ENCODE data around the gene OAS2. TPM values are rescaled to one million over a fixed set of nuclear protein-coding genes. Genes with fewer than 3 reads are reported as not detected.

Gene OAS2
- polyA plus RNA-seq, 2 of the 4 experiments (the other 2 are of a cell fraction): 0.05 to 0.19 TPM

DNA sequence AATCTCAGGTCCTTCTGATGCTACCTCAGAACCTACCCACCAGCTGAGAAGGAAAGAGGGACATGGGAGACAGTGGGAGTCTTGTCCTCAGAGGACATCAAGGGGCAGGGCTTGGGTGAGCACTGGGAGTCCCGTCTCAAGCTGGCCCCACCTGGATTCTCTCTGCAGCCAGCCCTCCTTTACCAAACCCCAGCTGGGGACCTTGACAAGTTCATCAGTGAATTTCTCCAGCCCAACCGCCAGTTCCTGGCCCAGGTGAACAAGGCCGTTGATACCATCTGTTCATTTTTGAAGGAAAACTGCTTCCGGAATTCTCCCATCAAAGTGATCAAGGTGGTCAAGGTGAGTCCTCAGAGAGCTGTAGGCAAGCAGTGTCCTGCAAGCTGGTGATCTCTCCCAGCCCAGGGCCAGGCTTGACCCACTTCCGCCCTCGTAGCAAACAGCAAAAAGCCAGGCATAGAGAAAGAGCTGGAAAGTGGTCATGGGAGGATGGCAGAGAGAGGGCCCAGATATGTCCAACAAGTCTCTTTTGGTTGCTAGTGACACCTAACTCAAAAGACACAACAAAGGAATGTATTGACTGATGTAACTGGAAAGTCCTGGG lies 14.2 kb upstream of the OAS2 start:
- WGBS (ENCODE audit: missing lambda C conversion rate): 98% methylated on average over 6 of the region's 6 CpGs
- ChIA-PET CTCF (interaction anchor here (0.6 to 1.7 kb wide), 5 partner anchors 8 to 65 kb away, joined by 3 to 4 read pairs (median 3); no protein-coding TSS in a partner anchor), POLR2A (no interaction called here)
- H3K4me1 ChIP-seq: no peaks in the 10 kb centered on the region
- H3K9me3 ChIP-seq: no peaks in the 10 kb centered on the region
- no peak overlapping the region for H3K4me3 ChIP-seq
- no peak for DNase-seq (ENCODE audit: low read depth in 1 of 2, low spot score in 1 of 2)
- no peak for ATAC-seq
- no peak overlapping the region for H3K27ac ChIP-seq
- TF ChIP-seq CBX2 (IDR thresholded peaks at IDR 0.05; ENCODE audit: borderline replicate concordance, low read depth) (no peak), NR3C1 (IDR thresholded peaks at IDR 0.05) (no peak), ZC3H11A (IDR thresholded peaks at IDR 0.05) (no peak), RCOR1 (IDR thresholded peaks at IDR 0.05; ENCODE audit: low read depth, low read length) (no peak), NPAS2 (CRISPR knock-in tag; IDR thresholded peaks at IDR 0.05; ENCODE audit: borderline replicate concordance) (no peak)
- no peak for FAIRE-seq
- no peak overlapping the region for H3K4me2 ChIP-seq

DNA sequence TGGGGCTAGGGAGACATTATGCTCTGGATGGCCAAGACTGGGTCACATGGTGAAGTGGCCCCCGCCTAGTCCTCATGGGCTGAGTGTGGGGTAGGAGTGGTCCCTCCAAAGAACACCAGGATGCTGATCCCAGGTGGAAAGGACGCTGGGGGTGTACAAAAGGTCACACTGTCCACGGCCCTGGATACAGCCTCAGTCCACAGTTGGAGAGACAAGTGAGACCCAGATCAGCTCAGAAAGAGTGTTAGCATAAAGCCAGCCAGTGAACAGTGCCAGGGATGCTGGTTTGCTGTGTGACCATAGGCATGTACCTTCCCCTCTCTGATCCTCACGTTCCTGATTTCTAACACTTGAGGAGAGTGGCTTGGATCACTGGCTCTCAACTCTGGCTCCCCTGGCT lies 13.4 kb upstream of the OAS2 start:
- FAIRE-seq: no peak
- H3K4me3 ChIP-seq: no peak overlapping the region
- TF ChIP-seq RNF2 (IDR thresholded peaks at IDR 0.05; ENCODE audit: borderline replicate concordance, low read depth): no peak
- TF ChIP-seq CBX8 (IDR thresholded peaks at IDR 0.05): no peak
- no peak for TF ChIP-seq RARB (CRISPR knock-in tag; IDR thresholded peaks at IDR 0.05)
- no peak for TF ChIP-seq TP53 (CRISPR knock-in tag; IDR thresholded peaks at IDR 0.05)
- no peak for TF ChIP-seq JUN (IDR thresholded peaks at IDR 0.05)
- TF ChIP-seq FOSL2 (IDR thresholded peaks at IDR 0.05): no peak
- TF ChIP-seq FOSL2 (CRISPR knock-in tag; IDR thresholded peaks at IDR 0.05): no peak
- no peak for TF ChIP-seq ZSCAN20 (CRISPR knock-in tag; IDR thresholded peaks at IDR 0.05)
- no peaks in the 10 kb centered on the region for H3K4me1 ChIP-seq
- no peaks in the 10 kb centered on the region for H3K9me3 ChIP-seq
- ChIA-PET POLR2A (no interaction called here), CTCF (interaction anchor here (1.5 to 2.7 kb wide), 3 partner anchors 9 to 28 kb away, joined by 3 to 9 read pairs (median 3); no protein-coding TSS in a partner anchor)
- 90% methylated on average over 4 of the region's 4 CpGs for WGBS (ENCODE audit: missing lambda C conversion rate)
- no peak for ATAC-seq
- DNase-seq (ENCODE audit: low read depth in 1 of 2, low spot score in 1 of 2): no peak
- H3K4me2 ChIP-seq: no peak overlapping the region
- H3K27ac ChIP-seq: no peak overlapping the region

- ATAC-seq: no peak
- CTCF ChIA-PET: interaction anchor here (0.9 to 2.7 kb wide), 4 partner anchors 10 to 28 kb away, joined by 3 to 9 read pairs (median 3); partner anchors contain the start of gene OAS2
- no peak for TF ChIP-seq FOSL2 (IDR thresholded peaks at IDR 0.05)
- no peak for TF ChIP-seq FOSL2 (CRISPR knock-in tag; IDR thresholded peaks at IDR 0.05)
- no peak for TF ChIP-seq BHLHE40 (IDR thresholded peaks at IDR 0.05; ENCODE audit: low read depth, low read length)
- TF ChIP-seq MYC (IDR thresholded peaks at IDR 0.05; ENCODE audit: borderline replicate concordance, low read length): no peak
- no peak for TF ChIP-seq ATOH8 (CRISPR knock-in tag; IDR thresholded peaks at IDR 0.05; ENCODE audit: low read depth)
- no peak for TF ChIP-seq RFX5 (IDR thresholded peaks at IDR 0.05)
- no peak for TF ChIP-seq HOXB13 (CRISPR knock-in tag; IDR thresholded peaks at IDR 0.05; ENCODE audit: low read depth)
- no peak for TF ChIP-seq CEBPB (IDR thresholded peaks at IDR 0.05)
Observed at GRCh38 chr12:112965643-112966042, 12.7 kb upstream of the OAS2 start.

GRCh38 chr12:112967306-112967705 lies 11.0 kb upstream of the OAS2 start:
- Histone ChIP-seq H3K9me3 (no peaks in the 10 kb centered on the region), H3K27ac (no peak overlapping the region), H3K4me3 (no peak overlapping the region), H3K4me1 (no peaks in the 10 kb centered on the region), H3K4me2 (no peak overlapping the region)
- WGBS (ENCODE audit: missing lambda C conversion rate): 97% methylated on average over 7 of the region's 9 CpGs
- FAIRE-seq (no peak), ATAC-seq (no peak), DNase-seq (ENCODE audit: low read depth in 1 of 2, low spot score in 1 of 2) (no peak)
- POLR2A ChIA-PET: no interaction called here
- TF ChIP-seq JUN (IDR thresholded peaks at IDR 0.05) (no peak), HES2 (IDR thresholded peaks at IDR 0.05) (no peak), CTCF (IDR thresholded peaks at IDR 0.05) (no peak), ELK1 (IDR thresholded peaks at IDR 0.05; ENCODE audit: low read depth, low read length) (no peak), JUNB (IDR thresholded peaks at IDR 0.05) (no peak), MAX (IDR thresholded peaks at IDR 0.05) (no peak), RNF2 (IDR thresholded peaks at IDR 0.05; ENCODE audit: borderline replicate concordance, low read depth) (no peak), RFX5 (IDR thresholded peaks at IDR 0.05) (no peak), MAFK (IDR thresholded peaks at IDR 0.05; ENCODE audit: partially characterized antibody) (no peak), CHD4 (IDR thresholded peaks at IDR 0.05; ENCODE audit: borderline replicate concordance) (no peak)
- CTCF ChIA-PET: interaction anchor here (1.7 to 2.7 kb wide), 2 partner anchors 26 kb away, joined by 7 to 9 read pairs; no protein-coding TSS in a partner anchor

More at GRCh38 chr12:112965643-112966042, 12.7 kb upstream of the OAS2 start:
- H3K9me3 ChIP-seq: no peaks in the 10 kb centered on the region
- 88% methylated on average over 15 of the region's 15 CpGs for WGBS (ENCODE audit: missing lambda C conversion rate)
- H3K4me2 ChIP-seq: no peak overlapping the region
- H3K27ac ChIP-seq: no peak overlapping the region
- POLR2A ChIA-PET: no interaction called here
- DNase-seq (ENCODE audit: low read depth in 1 of 2, low spot score in 1 of 2): no peak
- no peaks in the 10 kb centered on the region for H3K4me1 ChIP-seq
- H3K4me3 ChIP-seq: no peak overlapping the region
- no peak for FAIRE-seq

Data from A549 (cell line).